K562 (cell line): Measurements from ENCODE around the gene MAPKAPK2. TPM values are rescaled to one million over a fixed set of nuclear protein-coding genes. Genes with fewer than 3 reads are reported as not detected.

ENCODE experiments used
- BACH1 ChIP-seq: fragments of 200-800 bp; sonication (Bioruptor generic); IDR thresholded peaks from 2 replicates; pipeline ENCODE4 v1.6.1; 2016; ENCODE audit warnings: missing genetic modification characterization, missing compliant biosample characterization
- CBX3 ChIP-seq, 2 experiments: IDR thresholded peaks; 1 replicate in 1 of 2; 2 replicates in 1 of 2; pipeline ENCODE4 v1.6.1; 2012; ENCODE audit warnings: inconsistent platforms in 2 of 2, low read length in 2 of 2, borderline replicate concordance in 1 of 2, control low read depth in 1 of 2
- EGR1 ChIP-seq: fragments of 450-650 bp; conservative IDR thresholded peaks from 2 replicates; pipeline ENCODE4 v1.6.1; 2017; ENCODE audit warnings: mild to moderate bottlenecking
- GABPB1 ChIP-seq: sonication (generic); formaldehyde crosslinking; IDR thresholded peaks from 2 replicates; pipeline ENCODE4 v1.8.0; 2022; ENCODE audit warnings: mild to moderate bottlenecking, missing genetic modification reagents
- PRDM10 ChIP-seq: fragments of 450-650 bp; IDR thresholded peaks from 2 replicates; pipeline ENCODE4 v1.6.1; 2018; ENCODE audit not compliant: partially characterized antibody
- SFPQ ChIP-seq: fragments of 200-400 bp; formaldehyde crosslinking; IDR thresholded peaks from 2 replicates; pipeline ENCODE4 v1.6.1; 2017; ENCODE audit warnings: mild to moderate bottlenecking, low read depth, low read length, moderate library complexity
- SRSF9 ChIP-seq: fragments of 200-400 bp; formaldehyde crosslinking; IDR thresholded peaks from 2 replicates; pipeline ENCODE4 v1.6.1; 2017; ENCODE audit warnings: low read depth, low read length, borderline replicate concordance
- ZBTB34 ChIP-seq: fragments of 250-450 bp; sonication (Bioruptor Pico); IDR thresholded peaks from 2 replicates; pipeline ENCODE4 v1.8.0; 2021; ENCODE audit warnings: mild to moderate bottlenecking, moderate library complexity
- ZMIZ1 ChIP-seq, 2 experiments: fragments of 150-350 bp in 1 of 2; IDR thresholded peaks; 2 replicates each; pipeline ENCODE4 v1.6.1; 2012 to 2016; ENCODE audit warnings: low read depth in 2 of 2, low read length in 2 of 2, mild to moderate bottlenecking in 1 of 2, moderate library complexity in 1 of 2
- ZNF23 ChIP-seq: fragments of 250-450 bp; sonication (Bioruptor Pico); IDR thresholded peaks from 2 replicates; pipeline ENCODE4 v1.4.0; 2020; ENCODE audit warnings: mild to moderate bottlenecking
- ZNF830 ChIP-seq: fragments of 250-450 bp; sonication (Bioruptor Pico); IDR thresholded peaks from 2 replicates; pipeline ENCODE4 v1.5.0; 2021; ENCODE audit warnings: mild to moderate bottlenecking
- polyA plus RNA-seq, 8 experiments: library from polyadenylated mRNA; depleted of rRNA in 4 of 8; stranded (reverse) in 5 of 8; unstranded in 3 of 8; fragments of >200 nt; fragmentation: Nextera tagmentation in 2 of 8; fragmentation: Illumina TruSeq in 1 of 8; extraction: Ambion mirVana in 2 of 8; extraction: Trizol in 1 of 8; gene quantifications; 2 replicates each; pipeline versions ENCODE4 v1.2.1 to v1.2.3, GENCODE V29; 2011 to 2014; ENCODE audit warnings: inconsistent platforms in 1 of 8, missing spikeins in 1 of 8
- total RNA-seq, 7 experiments: library from RNA; depleted of rRNA in 6 of 7; stranded (reverse); fragments of >200 nt in 6 of 7; fragmentation: Illumina TruSeq in 2 of 7; extraction: Trizol in 2 of 7; gene quantifications; 2 replicates each; pipeline versions ENCODE4 v1.2.1 to v1.2.3, GENCODE V29; 2011 to 2021; ENCODE audit warnings: low replicate concordance in 1 of 7
- TF ChIP-seq, protein P1 (sequence below), 2 experiments: fragments of 450-650 bp; IDR thresholded peaks; 2 replicates each; pipeline ENCODE4 v1.6.1; 2016

MAPKAPK2 gene
- total and polyA plus RNA-seq, 9 of the 15 experiments (the other 6 are each of a cell fraction or from before 2014, with no cell fraction given), result 0.63 to 94.2 (median 52.1) TPM

GRCh38 chr1:206635080-206635977, 49.4 kb upstream of the MAPKAPK2 start, which contains the start of gene DYRK3 (continued):
- TF ChIP-seq, protein P1, sequence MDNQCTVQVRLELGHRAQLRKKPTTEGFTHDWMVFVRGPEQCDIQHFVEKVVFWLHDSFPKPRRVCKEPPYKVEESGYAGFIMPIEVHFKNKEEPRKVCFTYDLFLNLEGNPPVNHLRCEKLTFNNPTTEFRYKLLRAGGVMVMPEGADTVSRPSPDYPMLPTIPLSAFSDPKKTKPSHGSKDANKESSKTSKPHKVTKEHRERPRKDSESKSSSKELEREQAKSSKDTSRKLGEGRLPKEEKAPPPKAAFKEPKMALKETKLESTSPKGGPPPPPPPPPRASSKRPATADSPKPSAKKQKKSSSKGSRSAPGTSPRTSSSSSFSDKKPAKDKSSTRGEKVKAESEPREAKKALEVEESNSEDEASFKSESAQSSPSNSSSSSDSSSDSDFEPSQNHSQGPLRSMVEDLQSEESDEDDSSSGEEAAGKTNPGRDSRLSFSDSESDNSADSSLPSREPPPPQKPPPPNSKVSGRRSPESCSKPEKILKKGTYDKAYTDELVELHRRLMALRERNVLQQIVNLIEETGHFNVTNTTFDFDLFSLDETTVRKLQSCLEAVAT (IDR thresholded peaks at IDR 0.05), result peak in 1 of 2 experiments; percentile 6; a peak in 1 of 4 replicates
- TF ChIP-seq PRDM10, result peak; percentile 24
- TF ChIP-seq ZMIZ1 (IDR thresholded peaks at IDR 0.05; ENCODE audit: low read depth in 2 of 2, low read length in 2 of 2), result peak in 1 of 2 experiments; percentile 57; a peak in 2 of 4 replicates
- TF ChIP-seq EGR1, result peak; percentile 99
- no peak for TF ChIP-seq ZNF23 (CRISPR knock-in tag)
- TF ChIP-seq ZBTB34 (CRISPR knock-in tag), result no peak
- no peak for TF ChIP-seq BACH1 (tag)
- TF ChIP-seq CBX3 (IDR thresholded peaks at IDR 0.05; ENCODE audit: borderline replicate concordance in 1 of 2, low read length in 2 of 2), result peak in 1 of 2 experiments; percentile 95; a peak in 2 of 3 replicates
- peak; percentile 86 for TF ChIP-seq GABPB1
- TF ChIP-seq SFPQ, result no peak
- no peak for TF ChIP-seq ZNF830 (CRISPR knock-in tag)
- TF ChIP-seq SRSF9, result no peak
